Neuronal stem cell (in vitro differentiated cells): ENCODE data around the gene IGSF11.

Experiments
- DNase-seq: peaks from one replicate; pipeline ENCODE4 v3.0.0-alpha.2; 2013; ENCODE audit warnings: low spot score
- H2AFZ ChIP-seq: one replicate; pipeline ENCODE4 v1.6.1; 2013; ENCODE audit warnings: mild to moderate bottlenecking, low read length, inconsistent platforms
- H2AK5ac ChIP-seq: 2 replicates; pipeline ENCODE4 v1.6.1; 2013; ENCODE audit warnings: low read depth, mild to moderate bottlenecking, inconsistent platforms, low read length, moderate library complexity, mixed read lengths
- H2BK120ac ChIP-seq: 2 replicates; pipeline ENCODE4 v1.6.1; 2013; ENCODE audit warnings: low read depth, mild to moderate bottlenecking, inconsistent platforms, low read length, moderate library complexity, mixed read lengths
- H2BK12ac ChIP-seq: one replicate; pipeline ENCODE4 v1.6.1; 2013; ENCODE audit warnings: low read length, inconsistent platforms
- H2BK15ac ChIP-seq: 2 replicates; pipeline ENCODE4 v1.6.1; 2013; ENCODE audit warnings: mild to moderate bottlenecking, low read length, inconsistent platforms, mixed read lengths
- H2BK5ac ChIP-seq: one replicate; pipeline ENCODE4 v1.6.1; 2013; ENCODE audit warnings: inconsistent platforms, mild to moderate bottlenecking, low read length, moderate library complexity
- H3K14ac ChIP-seq: one replicate; pipeline ENCODE4 v1.6.1; 2013; ENCODE audit warnings: low read length, inconsistent platforms
- H3K18ac ChIP-seq: 2 replicates; pipeline ENCODE4 v1.6.1; 2013; ENCODE audit warnings: low read length, inconsistent platforms
- H3K23ac ChIP-seq: 2 replicates; pipeline ENCODE4 v1.6.1; 2013; ENCODE audit warnings: low read depth, mild to moderate bottlenecking, mixed read lengths, low read length, inconsistent platforms; ENCODE audit not compliant: poor library complexity
- H3K27ac ChIP-seq: replicated peaks from 3 replicates; pipeline ENCODE4 v1.5.1; 2013; ENCODE audit warnings: low read length, inconsistent platforms
- H3K27me3 ChIP-seq, 3 experiments: 2 replicates each; pipeline ENCODE4 v1.6.1; 2013; ENCODE audit warnings: low read length in 3 of 3, mild to moderate bottlenecking in 2 of 3, inconsistent platforms in 1 of 3, low read depth in 1 of 3, mixed read lengths in 1 of 3, moderate library complexity in 1 of 3; ENCODE audit not compliant: control insufficient read depth in 3 of 3, insufficient read depth in 3 of 3
- H3K36me3 ChIP-seq, 2 donors: replicated peaks in 1 of 2; 2 replicates each; pipeline ENCODE4 v1.6.1; 2013; ENCODE audit warnings: low read length in 2 of 2; ENCODE audit not compliant: control insufficient read depth in 2 of 2, insufficient read depth in 2 of 2
- H3K4ac ChIP-seq: 2 replicates; pipeline ENCODE4 v1.6.1; 2013; ENCODE audit warnings: inconsistent platforms, mild to moderate bottlenecking, low read length, moderate library complexity
- H3K4me1 ChIP-seq, 2 donors: 1 replicate in 1 of 2; 2 replicates in 1 of 2; pipeline ENCODE4 v1.6.1; 2013; ENCODE audit warnings: low read length in 2 of 2, low read depth in 1 of 2; ENCODE audit not compliant: control insufficient read depth in 2 of 2, insufficient read depth in 1 of 2
- H3K4me2 ChIP-seq: one replicate; pipeline ENCODE4 v1.6.1; 2013; ENCODE audit warnings: mild to moderate bottlenecking, low read length, inconsistent platforms; ENCODE audit not compliant: insufficient read depth, poor library complexity, severe bottlenecking
- H3K4me3 ChIP-seq, 2 donors: 2 replicates each; pipeline ENCODE4 v1.5.1; 2013; ENCODE audit warnings: low read length in 2 of 2, mild to moderate bottlenecking in 2 of 2, inconsistent platforms in 1 of 2, moderate library complexity in 1 of 2
- H3K79me1 ChIP-seq: one replicate; pipeline ENCODE4 v1.6.1; 2013; ENCODE audit warnings: low read depth, mild to moderate bottlenecking, inconsistent platforms, low read length, moderate library complexity
- H3K9ac ChIP-seq: one replicate; pipeline ENCODE4 v1.6.1; 2013; ENCODE audit warnings: mild to moderate bottlenecking, low read depth, low read length, inconsistent platforms; ENCODE audit not compliant: poor library complexity
- H3K9me3 ChIP-seq, 2 donors: replicated peaks in 1 of 2; 2 replicates each; pipeline versions ENCODE3 to v1.6.1; 2013; ENCODE audit warnings: low read length in 2 of 2, mild to moderate bottlenecking in 2 of 2, inconsistent platforms in 1 of 2, low read depth in 1 of 2, mixed read lengths in 1 of 2, moderate library complexity in 1 of 2; ENCODE audit not compliant: control insufficient read depth in 2 of 2, insufficient read depth in 1 of 2
- H4K8ac ChIP-seq: one replicate; pipeline ENCODE4 v1.6.1; 2013; ENCODE audit warnings: low read depth, mild to moderate bottlenecking, inconsistent platforms, low read length, moderate library complexity
- H4K91ac ChIP-seq: one replicate; pipeline ENCODE4 v1.6.1; 2013; ENCODE audit warnings: low read length, low read depth, mild to moderate bottlenecking, inconsistent platforms; ENCODE audit not compliant: poor library complexity
- WGBS, 2 donors: extraction: QIAGEN DNeasy Blood & Tissue Kit; methylation state at CpG; one replicate each; pipeline ENCODE4 v1.1.7; 2013; ENCODE audit warnings: missing lambda C conversion rate in 2 of 2, mixed read lengths in 1 of 2; ENCODE audit not compliant: insufficient read length in 2 of 2, insufficient replicate concordance in 1 of 2; ENCODE audit errors: extremely low coverage in 2 of 2; 5-methylcytosine and 5-hydroxymethylcytosine counted together

Gene IGSF11

GRCh38 chr3:118938183-118938961, 96.3 kb downstream of the IGSF11 start:
- DNase-seq = no peak
- Histone ChIP-seq H3K23ac (no peak overlapping the region), H3K27me3 (no peaks in the 10 kb centered on the region), H3K9ac (no peak overlapping the region), H3K4ac (no peak overlapping the region), H2BK12ac (no peak overlapping the region), H2BK120ac (no peak overlapping the region), H3K4me3 (no peak overlapping the region), H3K14ac (no peak overlapping the region), H3K36me3 (no peaks in the 10 kb centered on the region), H3K4me1 (peaks cover 0 to 5% of the 10 kb centered on the region in 2 donors), H2BK15ac (no peak overlapping the region), H2AFZ (no peak overlapping the region), H3K4me2 (no peak overlapping the region), H2BK5ac (no peak overlapping the region), H3K18ac (no peak overlapping the region), H3K27ac (no peak overlapping the region), H2AK5ac (no peak overlapping the region), H3K9me3 (no peaks in the 10 kb centered on the region), H4K8ac (no peak overlapping the region), H3K79me1 (no peaks in the 10 kb centered on the region), H4K91ac (no peak overlapping the region)
- no CpG with 5 or more reads among the region's 5 CpGs for WGBS, 2 donors

- H3K36me3 ChIP-seq = no peaks in the 10 kb centered on the region
- H2BK120ac ChIP-seq = no peak overlapping the region
- H4K91ac ChIP-seq = no peak overlapping the region
- H2AK5ac ChIP-seq = no peak overlapping the region
- no peak overlapping the region for H4K8ac ChIP-seq
- H3K9ac ChIP-seq = no peak overlapping the region
- H3K4me2 ChIP-seq = no peak overlapping the region
- no peaks in the 10 kb centered on the region for H3K79me1 ChIP-seq
- H2BK12ac ChIP-seq = no peak overlapping the region
- H3K9me3 ChIP-seq = no peaks in the 10 kb centered on the region
- H2BK5ac ChIP-seq = no peak overlapping the region
- no peak overlapping the region for H3K14ac ChIP-seq
- no peak for DNase-seq
- no peak overlapping the region for H3K4me3 ChIP-seq
- H3K18ac ChIP-seq = no peak overlapping the region
- H3K27me3 ChIP-seq = no peaks in the 10 kb centered on the region
- no peak overlapping the region for H3K4ac ChIP-seq
- H3K27ac ChIP-seq = no peak overlapping the region
- H2AFZ ChIP-seq = no peak overlapping the region
- no peak overlapping the region for H2BK15ac ChIP-seq
- no CpG with 5 or more reads among the region's 1 CpG for WGBS, 2 donors
- H3K23ac ChIP-seq = no peak overlapping the region
- H3K4me1 ChIP-seq = peaks cover 0 to 2% of the 10 kb centered on the region in 2 donors
These were observed 97.8 kb downstream of the IGSF11 start for GRCh38 chr3:118936811-118937210.

- Histone ChIP-seq H2AK5ac (no peak overlapping the region), H3K14ac (no peak overlapping the region), H3K4me2 (no peak overlapping the region), H2AFZ (no peak overlapping the region), H3K36me3 (no peaks in the 10 kb centered on the region), H2BK5ac (no peak overlapping the region), H3K9ac (no peak overlapping the region), H3K79me1 (no peaks in the 10 kb centered on the region), H3K4me1 (peaks cover 0 to 2% of the 10 kb centered on the region in 2 donors), H3K9me3 (no peaks in the 10 kb centered on the region), H3K23ac (no peak overlapping the region), H3K18ac (no peak overlapping the region), H3K27me3 (no peaks in the 10 kb centered on the region), H3K4me3 (no peak overlapping the region), H3K4ac (no peak overlapping the region), H4K91ac (no peak overlapping the region), H2BK15ac (no peak overlapping the region), H2BK120ac (no peak overlapping the region), H2BK12ac (no peak overlapping the region), H3K27ac (no peak overlapping the region), H4K8ac (no peak overlapping the region)
- no peak for DNase-seq
- no CpG with 5 or more reads among the region's 5 CpGs for WGBS, 2 donors
These were observed 101.7 kb downstream of the IGSF11 start for GRCh38 chr3:118932822-118933558.

- Histone ChIP-seq H4K8ac (no peak overlapping the region), H3K4me1 (peaks cover 0 to 2% of the 10 kb centered on the region in 2 donors), H4K91ac (no peak overlapping the region), H3K79me1 (no peaks in the 10 kb centered on the region), H3K9me3 (no peaks in the 10 kb centered on the region), H3K9ac (no peak overlapping the region), H2BK15ac (no peak overlapping the region), H2BK12ac (no peak overlapping the region), H2AK5ac (no peak overlapping the region), H3K4me3 (no peak overlapping the region), H3K4ac (no peak overlapping the region), H2BK5ac (no peak overlapping the region), H2AFZ (no peak overlapping the region), H3K14ac (no peak overlapping the region), H3K36me3 (no peaks in the 10 kb centered on the region), H3K27me3 (no peaks in the 10 kb centered on the region), H3K23ac (no peak overlapping the region), H2BK120ac (no peak overlapping the region), H3K27ac (no peak overlapping the region), H3K4me2 (no peak overlapping the region), H3K18ac (no peak overlapping the region)
- no CpG with 5 or more reads among the region's 2 CpGs for WGBS, 2 donors
- DNase-seq = no peak
These were observed 102.7 kb downstream of the IGSF11 start for GRCh38 chr3:118931996-118932395.
